OCI-LY7 (cell line): Measurements from ENCODE around the gene OPN1LW.
"Not testable (repeated sequence)": the region's sequence is repeated elsewhere in the genome, so short reads cannot be mapped to it uniquely, and the experiment has no call there.

ENCODE experiments used
- CTCF ChIP-seq: fragments of 200-600 bp; sonication (generic); conservative IDR thresholded peaks from 2 replicates; pipeline ENCODE4 v1.5.1; 2014; ENCODE audit warnings: mild to moderate bottlenecking, antibody characterized with exemption, low read length, moderate library complexity, mixed read lengths
- EZH2phosphoT487 ChIP-seq: fragments of 200-600 bp; sonication (generic); IDR thresholded peaks from 2 replicates; pipeline ENCODE4 v1.6.1; 2018; ENCODE audit warnings: low read depth, borderline replicate concordance, mild to moderate bottlenecking, mixed run types, antibody characterized with exemption, low read length, moderate library complexity, mixed read lengths

GRCh38 chrX:154172535-154172943 lies 28.5 kb downstream of the OPN1LW start:
- TF ChIP-seq EZH2phosphoT487, CTCF: not testable (repeated sequence)
